Fibroblast of mammary gland (primary cell): ENCODE measurements around the gene POC1B.

Experiments
- DNase-seq: peaks from one replicate; pipeline ENCODE4 v3.0.0-alpha.2; 2010; ENCODE audit warnings: low read depth
- H3K4me3 ChIP-seq: 2 replicates; pipeline ENCODE4 v1.5.1; 2011; ENCODE audit warnings: low read depth, mild to moderate bottlenecking, low read length, moderate library complexity; ENCODE audit not compliant: control insufficient read depth
- CTCF ChIP-seq: conservative IDR thresholded peaks from 2 replicates; pipeline ENCODE4 v1.5.1; 2011; ENCODE audit warnings: low read depth, low read length, inconsistent platforms; ENCODE audit not compliant: control insufficient read depth, insufficient read depth

Gene POC1B

GRCh38 chr12:89540586-89540985, 14.7 kb upstream of the POC1B start:
- no peak for DNase-seq
- H3K4me3 ChIP-seq: no peak overlapping the region
- TF ChIP-seq CTCF: no peak

GRCh38 chr12:89539426-89540223, 13.8 kb upstream of the POC1B start:
- no peak overlapping the region for H3K4me3 ChIP-seq
- TF ChIP-seq CTCF: no peak
- no peak for DNase-seq

- no peak overlapping the region for H3K4me3 ChIP-seq
- DNase-seq: no peak
- no peak for TF ChIP-seq CTCF
Observed at GRCh38 chr12:89538897-89539296, 13.1 kb upstream of the POC1B start.

GRCh38 chr12:89537389-89537788, 11.5 kb upstream of the POC1B start:
- no peak for DNase-seq
- TF ChIP-seq CTCF: no peak
- H3K4me3 ChIP-seq: no peak overlapping the region

GRCh38 chr12:89529738-89530137, 3.9 kb upstream of the POC1B start:
- DNase-seq: peak; percentile 67
- peak; percentile 79 for TF ChIP-seq CTCF

GRCh38 chr12:89528434-89528833, 2.6 kb upstream of the POC1B start:
- no peak overlapping the region for H3K4me3 ChIP-seq
- no peak for TF ChIP-seq CTCF
- no peak for DNase-seq

More at GRCh38 chr12:89529738-89530137, 3.9 kb upstream of the POC1B start:
- no peak overlapping the region for H3K4me3 ChIP-seq

GRCh38 chr12:89525305-89525823, 483 bp downstream of the POC1B start:
- no peak for TF ChIP-seq CTCF
- peak overlapping the region; percentile 93 for H3K4me3 ChIP-seq
- DNase-seq: no peak
